ENCODE results near the gene SLC2A4. TPM values are rescaled to one million over a fixed set of nuclear protein-coding genes. Genes with fewer than 3 reads are reported as not detected.

The SLC2A4 gene
- total and polyA plus RNA-seq, 5 donors, result 57.6 to 146 (median 102) TPM

- DNase-seq (peak; percentile 74 to 83 (median 78)), ATAC-seq (peak in 1 of 2 donors; percentile 37)
These were observed 27.3 kb downstream of the SLC2A4 start for GRCh38 chr17:7308625-7309433.

GRCh38 chr17:7309628-7310027 lies 28.1 kb downstream of the SLC2A4 start:
- intact Hi-C loops (cut with DNase I), result no loop called here
- Histone ChIP-seq H3K27ac (ENCODE audit: low read length) (no peak overlapping the region), H3K9me3 (ENCODE audit: control insufficient read depth, low read length) (no peaks in the 10 kb centered on the region), H3K27me3 (ENCODE audit: control insufficient read depth, insufficient read depth) (no peaks in the 10 kb centered on the region), H3K4me1 (ENCODE audit: control insufficient read depth, insufficient read depth, low read length) (peaks cover 6% of the 10 kb centered on the region), H3K4me3 (ENCODE audit: low read length) (no peak overlapping the region)
- 89% methylated on average over 12 of the region's 12 CpGs for WGBS
- DNase-seq (peak in 1 of 3 donors; percentile 27), ATAC-seq (no peak)

More at GRCh38 chr17:7308625-7309433, 27.3 kb downstream of the SLC2A4 start:
- intact Hi-C loops (cut with DNase I), result no loop called here
- H3K4me1 ChIP-seq (ENCODE audit: control insufficient read depth, insufficient read depth, low read length), result peaks cover 3% of the 10 kb centered on the region
- H3K9me3 ChIP-seq (ENCODE audit: control insufficient read depth, low read length), result no peaks in the 10 kb centered on the region
- no peaks in the 10 kb centered on the region for H3K27me3 ChIP-seq (ENCODE audit: control insufficient read depth, insufficient read depth)
- peak overlapping the region; percentile 83 for H3K4me3 ChIP-seq (ENCODE audit: low read length)
- WGBS, result 1% methylated on average over 14 of the region's 14 CpGs
- peak overlapping the region; percentile 89 for H3K27ac ChIP-seq (ENCODE audit: low read length)

- intact Hi-C loops (cut with DNase I), result no loop called here
- Histone ChIP-seq H3K4me3 (ENCODE audit: low read length) (no peak overlapping the region), H3K9me3 (ENCODE audit: control insufficient read depth, low read length) (no peaks in the 10 kb centered on the region), H3K27me3 (ENCODE audit: control insufficient read depth, insufficient read depth) (no peaks in the 10 kb centered on the region), H3K4me1 (ENCODE audit: control insufficient read depth, insufficient read depth, low read length) (peaks cover 6% of the 10 kb centered on the region), H3K27ac (ENCODE audit: low read length) (no peak overlapping the region)
- DNase-seq (peak in 1 of 3 donors; percentile 17), ATAC-seq (no peak)
- WGBS, result 76% methylated on average over 7 of the region's 7 CpGs
These were observed 29.7 kb downstream of the SLC2A4 start for GRCh38 chr17:7311110-7311705.

GRCh38 chr17:7312432-7313087 lies 31.0 kb downstream of the SLC2A4 start:
- 77% methylated on average over 7 of the region's 7 CpGs for WGBS
- H3K4me3 ChIP-seq (ENCODE audit: low read length), result no peak overlapping the region
- H3K4me1 ChIP-seq (ENCODE audit: control insufficient read depth, insufficient read depth, low read length), result peaks cover 6% of the 10 kb centered on the region
- ATAC-seq, result no peak
- no peaks in the 10 kb centered on the region for H3K9me3 ChIP-seq (ENCODE audit: control insufficient read depth, low read length)
- intact Hi-C loops (cut with DNase I), result no loop called here
- no peaks in the 10 kb centered on the region for H3K27me3 ChIP-seq (ENCODE audit: control insufficient read depth, insufficient read depth)
- no peak overlapping the region for H3K27ac ChIP-seq (ENCODE audit: low read length)
- DNase-seq, result peak in 1 of 3 donors; percentile 6

- Histone ChIP-seq H3K27me3 (ENCODE audit: control insufficient read depth, insufficient read depth) (no peaks in the 10 kb centered on the region), H3K9me3 (ENCODE audit: control insufficient read depth, low read length) (no peaks in the 10 kb centered on the region), H3K27ac (ENCODE audit: low read length) (no peak overlapping the region), H3K4me3 (ENCODE audit: low read length) (no peak overlapping the region), H3K4me1 (ENCODE audit: control insufficient read depth, insufficient read depth, low read length) (peaks cover 6% of the 10 kb centered on the region)
- intact Hi-C loops (cut with DNase I), result no loop called here
- peak in 1 of 3 donors; percentile 22 for DNase-seq
- no peak for ATAC-seq
- WGBS, result 89% methylated on average over 7 of the region's 7 CpGs
These were observed 31.8 kb downstream of the SLC2A4 start for GRCh38 chr17:7313088-7313889.

DNA sequence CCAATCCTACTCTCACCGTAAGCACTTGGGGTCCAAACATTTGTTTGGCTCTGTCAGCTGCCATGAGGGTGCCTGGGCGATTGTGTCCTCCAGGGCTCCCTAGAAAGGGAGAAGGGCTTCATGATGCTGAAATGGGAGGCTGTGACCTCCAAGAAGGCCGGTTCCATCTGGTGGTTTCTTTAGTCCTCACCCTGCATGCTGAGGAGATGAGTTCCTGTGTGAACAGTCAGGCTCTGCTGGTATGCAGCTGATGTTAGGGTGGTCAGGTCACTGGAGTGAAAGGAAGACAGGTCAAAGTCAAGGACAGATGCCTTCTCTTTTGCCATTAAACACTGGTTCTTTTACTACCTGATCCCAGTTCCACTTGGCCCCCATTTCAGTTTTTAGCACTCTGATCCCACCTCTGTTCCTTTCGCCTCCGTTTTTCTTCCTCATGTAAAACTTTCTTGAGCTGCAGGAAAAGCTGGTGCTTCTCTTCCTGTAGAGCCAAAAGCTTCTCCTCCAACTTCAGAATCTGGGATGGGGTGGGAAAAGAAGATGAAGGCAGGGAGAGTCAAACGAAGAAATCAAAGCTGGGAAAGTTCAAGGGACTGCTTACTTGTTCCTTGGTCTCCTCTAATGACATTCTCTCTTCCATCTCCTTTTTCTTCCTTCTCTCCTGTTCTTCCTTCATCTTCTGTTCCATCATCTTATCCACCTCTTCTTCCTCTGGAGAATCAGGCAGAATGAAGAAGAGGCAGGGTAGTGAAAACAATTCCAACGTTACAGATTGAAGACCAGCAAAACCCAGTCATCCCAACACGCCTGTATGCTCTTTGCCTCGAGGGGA lies 32.6 kb downstream of the SLC2A4 start:
- intact Hi-C loops (cut with DNase I), result no loop called here
- Histone ChIP-seq H3K4me1 (ENCODE audit: control insufficient read depth, insufficient read depth, low read length) (peaks cover 4% of the 10 kb centered on the region), H3K27me3 (ENCODE audit: control insufficient read depth, insufficient read depth) (no peaks in the 10 kb centered on the region), H3K9me3 (ENCODE audit: control insufficient read depth, low read length) (no peaks in the 10 kb centered on the region), H3K4me3 (ENCODE audit: low read length) (peak overlapping the region; percentile 75), H3K27ac (ENCODE audit: low read length) (peak overlapping the region; percentile 91)
- ATAC-seq (no peak), DNase-seq (no peak)
- 45% methylated on average over 9 of the region's 9 CpGs for WGBS

- peak; percentile 93 to 97 (median 97) for DNase-seq
- Histone ChIP-seq H3K4me1 (ENCODE audit: control insufficient read depth, insufficient read depth, low read length) (peaks cover 3% of the 10 kb centered on the region), H3K27me3 (ENCODE audit: control insufficient read depth, insufficient read depth) (no peaks in the 10 kb centered on the region), H3K4me3 (ENCODE audit: low read length) (peak within 1 kb of the TSS; percentile 75), H3K9me3 (ENCODE audit: control insufficient read depth, low read length) (no peaks in the 10 kb centered on the region), H3K27ac (ENCODE audit: low read length) (peak within 1 kb of the TSS; percentile 91)
- peak; percentile 85 to 89 for ATAC-seq
- intact Hi-C loops (cut with DNase I), result no loop called here
- WGBS, result under 1% methylated on average over 95 of the region's 95 CpGs
These were observed 33.4 kb downstream of the SLC2A4 start, which contains the start of gene GPS2 for GRCh38 chr17:7314719-7315569. Gene GPS2, minus strand, starts transcription at chr17:7315360. Its CDS starts 308 bp downstream, at chr17:7315052.

- Histone ChIP-seq H3K27me3 (ENCODE audit: control insufficient read depth, insufficient read depth) (no peaks in the 10 kb centered on the region), H3K9me3 (ENCODE audit: control insufficient read depth, low read length) (no peaks in the 10 kb centered on the region), H3K27ac (ENCODE audit: low read length) (peak overlapping the region; percentile 91), H3K4me3 (ENCODE audit: low read length) (peak overlapping the region; percentile 75), H3K4me1 (ENCODE audit: control insufficient read depth, insufficient read depth, low read length) (peaks cover 3% of the 10 kb centered on the region)
- DNase-seq (peak in 1 of 3 donors; percentile 68), ATAC-seq (peak; percentile 4 to 6)
- WGBS, result 38% methylated on average over 30 of the region's 30 CpGs
- intact Hi-C loops (cut with DNase I), result no loop called here
These were observed 34.2 kb downstream of the SLC2A4 start for GRCh38 chr17:7315570-7316235.

DNA sequence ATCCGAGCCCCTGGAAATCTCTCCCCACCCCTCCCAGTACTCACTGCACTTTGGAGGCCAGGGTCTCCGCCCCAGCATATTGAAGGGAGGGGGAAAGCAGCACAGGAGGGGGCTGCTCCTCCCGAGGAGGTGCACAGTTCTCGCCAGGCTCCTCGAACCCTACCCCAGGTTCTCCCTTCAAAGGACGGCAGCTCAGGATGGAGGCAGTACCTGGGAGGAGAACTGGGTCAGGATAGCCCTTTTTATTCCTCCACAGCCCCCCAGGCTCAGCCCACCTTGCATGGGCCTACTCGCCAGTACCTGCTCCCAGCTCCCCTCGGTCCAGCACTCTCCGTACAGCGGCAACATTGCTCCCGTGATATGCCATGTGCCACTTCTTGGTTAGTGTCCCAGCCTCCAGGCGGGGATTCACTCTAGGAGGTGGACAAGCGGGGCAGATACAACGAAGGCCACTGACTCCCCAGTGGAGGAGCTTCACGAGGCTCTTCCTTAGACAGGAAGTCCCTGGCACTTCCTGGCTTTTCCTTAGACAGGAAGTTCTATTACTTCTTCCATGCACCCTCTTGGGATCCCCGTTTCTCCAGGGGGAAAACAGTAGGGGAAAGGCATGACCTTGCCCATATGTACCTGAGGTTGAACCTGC lies 35.8 kb downstream of the SLC2A4 start:
- H3K27me3 ChIP-seq (ENCODE audit: control insufficient read depth, insufficient read depth), result no peaks in the 10 kb centered on the region
- peak in 1 of 3 donors; percentile 39 for DNase-seq
- H3K27ac ChIP-seq (ENCODE audit: low read length), result no peak overlapping the region
- no peak for ATAC-seq
- H3K4me1 ChIP-seq (ENCODE audit: control insufficient read depth, insufficient read depth, low read length), result peaks cover 3% of the 10 kb centered on the region
- H3K4me3 ChIP-seq (ENCODE audit: low read length), result no peak overlapping the region
- 79% methylated on average over 16 of the region's 16 CpGs for WGBS
- H3K9me3 ChIP-seq (ENCODE audit: control insufficient read depth, low read length), result no peaks in the 10 kb centered on the region
- intact Hi-C loops (cut with DNase I), result no loop called here

Data from right cardiac atrium (tissue), 5 donors.